Measurements from ENCODE around the gene GAST. TPM values are rescaled to one million over a fixed set of nuclear protein-coding genes. Genes with fewer than 3 reads are reported as not detected.

GAST gene
- total and polyA plus RNA-seq, 2 experiments from 2014 or later = not detected

DNA sequence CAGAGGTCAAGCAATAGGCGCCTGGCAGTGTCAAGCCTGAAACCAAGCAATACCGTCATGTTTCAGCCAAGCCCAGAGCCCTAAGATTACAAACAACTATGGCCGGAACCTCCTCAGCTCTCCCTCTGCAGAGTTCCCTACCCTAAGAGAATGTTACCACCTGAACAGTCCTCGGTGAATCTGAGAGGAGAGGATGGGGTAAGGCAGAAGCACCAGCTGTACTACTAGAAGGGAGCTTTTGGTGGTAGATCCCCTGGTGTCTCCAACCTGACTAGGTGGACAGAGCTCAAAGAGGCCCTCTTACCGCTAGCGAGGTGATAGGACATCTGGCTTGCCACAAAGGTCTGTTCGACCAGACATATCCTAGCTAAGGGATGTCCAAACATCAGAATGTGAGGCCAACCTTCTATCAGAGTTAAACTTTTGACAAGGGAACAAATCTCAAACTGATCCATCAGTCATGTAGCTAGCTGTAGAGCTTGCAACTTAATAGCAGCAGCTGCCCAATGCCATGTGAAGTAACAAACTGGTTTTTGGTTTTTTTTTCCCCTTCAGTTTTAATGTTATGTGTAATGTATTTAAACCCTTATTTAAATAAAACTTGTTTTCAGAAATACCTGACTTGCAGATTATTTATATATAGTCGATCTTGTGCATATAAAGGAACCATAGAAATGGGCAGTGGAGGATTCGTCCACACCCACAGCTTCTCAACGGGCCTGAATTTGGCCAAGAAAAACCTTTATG lies 20.9 kb upstream of the GAST start:
- H3K27me3 Mint-ChIP-seq (ENCODE audit: insufficient read depth, low read depth, poor library complexity) = peaks cover 19% of the 10 kb centered on the region
- TF ChIP-seq, protein P1, sequence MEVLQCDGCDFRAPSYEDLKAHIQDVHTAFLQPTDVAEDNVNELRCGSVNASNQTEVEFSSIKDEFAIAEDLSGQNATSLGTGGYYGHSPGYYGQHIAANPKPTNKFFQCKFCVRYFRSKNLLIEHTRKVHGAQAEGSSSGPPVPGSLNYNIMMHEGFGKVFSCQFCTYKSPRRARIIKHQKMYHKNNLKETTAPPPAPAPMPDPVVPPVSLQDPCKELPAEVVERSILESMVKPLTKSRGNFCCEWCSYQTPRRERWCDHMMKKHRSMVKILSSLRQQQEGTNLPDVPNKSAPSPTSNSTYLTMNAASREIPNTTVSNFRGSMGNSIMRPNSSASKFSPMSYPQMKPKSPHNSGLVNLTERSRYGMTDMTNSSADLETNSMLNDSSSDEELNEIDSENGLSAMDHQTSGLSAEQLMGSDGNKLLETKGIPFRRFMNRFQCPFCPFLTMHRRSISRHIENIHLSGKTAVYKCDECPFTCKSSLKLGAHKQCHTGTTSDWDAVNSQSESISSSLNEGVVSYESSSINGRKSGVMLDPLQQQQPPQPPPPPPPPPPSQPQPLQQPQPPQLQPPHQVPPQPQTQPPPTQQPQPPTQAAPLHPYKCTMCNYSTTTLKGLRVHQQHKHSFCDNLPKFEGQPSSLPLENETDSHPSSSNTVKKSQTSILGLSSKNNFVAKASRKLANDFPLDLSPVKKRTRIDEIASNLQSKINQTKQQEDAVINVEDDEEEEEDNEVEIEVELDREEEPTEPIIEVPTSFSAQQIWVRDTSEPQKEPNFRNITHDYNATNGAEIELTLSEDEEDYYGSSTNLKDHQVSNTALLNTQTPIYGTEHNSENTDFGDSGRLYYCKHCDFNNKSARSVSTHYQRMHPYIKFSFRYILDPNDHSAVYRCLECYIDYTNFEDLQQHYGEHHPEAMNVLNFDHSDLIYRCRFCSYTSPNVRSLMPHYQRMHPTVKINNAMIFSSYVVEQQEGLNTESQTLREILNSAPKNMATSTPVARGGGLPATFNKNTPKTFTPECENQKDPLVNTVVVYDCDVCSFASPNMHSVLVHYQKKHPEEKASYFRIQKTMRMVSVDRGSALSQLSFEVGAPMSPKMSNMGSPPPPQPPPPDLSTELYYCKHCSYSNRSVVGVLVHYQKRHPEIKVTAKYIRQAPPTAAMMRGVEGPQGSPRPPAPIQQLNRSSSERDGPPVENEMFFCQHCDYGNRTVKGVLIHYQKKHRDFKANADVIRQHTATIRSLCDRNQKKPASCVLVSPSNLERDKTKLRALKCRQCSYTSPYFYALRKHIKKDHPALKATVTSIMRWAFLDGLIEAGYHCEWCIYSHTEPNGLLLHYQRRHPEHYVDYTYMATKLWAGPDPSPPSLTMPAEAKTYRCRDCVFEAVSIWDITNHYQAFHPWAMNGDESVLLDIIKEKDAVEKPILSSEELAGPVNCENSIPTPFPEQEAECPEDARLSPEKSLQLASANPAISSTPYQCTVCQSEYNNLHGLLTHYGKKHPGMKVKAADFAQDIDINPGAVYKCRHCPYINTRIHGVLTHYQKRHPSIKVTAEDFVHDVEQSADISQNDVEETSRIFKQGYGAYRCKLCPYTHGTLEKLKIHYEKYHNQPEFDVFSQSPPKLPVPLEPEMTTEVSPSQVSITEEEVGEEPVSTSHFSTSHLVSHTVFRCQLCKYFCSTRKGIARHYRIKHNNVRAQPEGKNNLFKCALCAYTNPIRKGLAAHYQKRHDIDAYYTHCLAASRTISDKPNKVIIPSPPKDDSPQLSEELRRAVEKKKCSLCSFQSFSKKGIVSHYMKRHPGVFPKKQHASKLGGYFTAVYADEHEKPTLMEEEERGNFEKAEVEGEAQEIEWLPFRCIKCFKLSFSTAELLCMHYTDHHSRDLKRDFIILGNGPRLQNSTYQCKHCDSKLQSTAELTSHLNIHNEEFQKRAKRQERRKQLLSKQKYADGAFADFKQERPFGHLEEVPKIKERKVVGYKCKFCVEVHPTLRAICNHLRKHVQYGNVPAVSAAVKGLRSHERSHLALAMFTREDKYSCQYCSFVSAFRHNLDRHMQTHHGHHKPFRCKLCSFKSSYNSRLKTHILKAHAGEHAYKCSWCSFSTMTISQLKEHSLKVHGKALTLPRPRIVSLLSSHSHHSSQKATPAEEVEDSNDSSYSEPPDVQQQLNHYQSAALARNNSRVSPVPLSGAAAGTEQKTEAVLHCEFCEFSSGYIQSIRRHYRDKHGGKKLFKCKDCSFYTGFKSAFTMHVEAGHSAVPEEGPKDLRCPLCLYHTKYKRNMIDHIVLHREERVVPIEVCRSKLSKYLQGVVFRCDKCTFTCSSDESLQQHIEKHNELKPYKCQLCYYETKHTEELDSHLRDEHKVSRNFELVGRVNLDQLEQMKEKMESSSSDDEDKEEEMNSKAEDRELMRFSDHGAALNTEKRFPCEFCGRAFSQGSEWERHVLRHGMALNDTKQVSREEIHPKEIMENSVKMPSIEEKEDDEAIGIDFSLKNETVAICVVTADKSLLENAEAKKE (CRISPR knock-in tag; IDR thresholded peaks at IDR 0.05) = no peak
- TF ChIP-seq, protein P2, sequence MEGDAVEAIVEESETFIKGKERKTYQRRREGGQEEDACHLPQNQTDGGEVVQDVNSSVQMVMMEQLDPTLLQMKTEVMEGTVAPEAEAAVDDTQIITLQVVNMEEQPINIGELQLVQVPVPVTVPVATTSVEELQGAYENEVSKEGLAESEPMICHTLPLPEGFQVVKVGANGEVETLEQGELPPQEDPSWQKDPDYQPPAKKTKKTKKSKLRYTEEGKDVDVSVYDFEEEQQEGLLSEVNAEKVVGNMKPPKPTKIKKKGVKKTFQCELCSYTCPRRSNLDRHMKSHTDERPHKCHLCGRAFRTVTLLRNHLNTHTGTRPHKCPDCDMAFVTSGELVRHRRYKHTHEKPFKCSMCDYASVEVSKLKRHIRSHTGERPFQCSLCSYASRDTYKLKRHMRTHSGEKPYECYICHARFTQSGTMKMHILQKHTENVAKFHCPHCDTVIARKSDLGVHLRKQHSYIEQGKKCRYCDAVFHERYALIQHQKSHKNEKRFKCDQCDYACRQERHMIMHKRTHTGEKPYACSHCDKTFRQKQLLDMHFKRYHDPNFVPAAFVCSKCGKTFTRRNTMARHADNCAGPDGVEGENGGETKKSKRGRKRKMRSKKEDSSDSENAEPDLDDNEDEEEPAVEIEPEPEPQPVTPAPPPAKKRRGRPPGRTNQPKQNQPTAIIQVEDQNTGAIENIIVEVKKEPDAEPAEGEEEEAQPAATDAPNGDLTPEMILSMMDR (conservative IDR thresholded peaks at IDR 0.05; ENCODE audit: low read depth in 2 of 2) = no peak
- TF ChIP-seq ZNF114 (CRISPR knock-in tag; IDR thresholded peaks at IDR 0.05) (no peak), EZH2phosphoT487 (IDR thresholded peaks at IDR 0.05; ENCODE audit: unreplicated experiment) (no peak), POLR2AphosphoS5 (IDR thresholded peaks at IDR 0.05; ENCODE audit: low read depth) (no peak), EZH2 (IDR thresholded peaks at IDR 0.05; ENCODE audit: low read depth, unreplicated experiment) (no peak), STAT1 (IDR thresholded peaks at IDR 0.05; ENCODE audit: unreplicated experiment) (no peak), REST (IDR thresholded peaks at IDR 0.05; ENCODE audit: unreplicated experiment) (no peak)
- no peak overlapping the region for H3K4me2 ChIP-seq
- peaks cover 15% of the 10 kb centered on the region for H3K4me1 Mint-ChIP-seq
- H3K36me3 Mint-ChIP-seq (ENCODE audit: low read depth) = peaks cover 52% of the 10 kb centered on the region
- peaks cover 23% of the 10 kb centered on the region for H4K20me1 ChIP-seq (replicated peaks; ENCODE audit: insufficient read depth)
- H3K4me3 Mint-ChIP-seq = peak overlapping the region; percentile 94
- no peak overlapping the region for H2AFZ ChIP-seq
- no peaks in the 10 kb centered on the region for H3K27me3 ChIP-seq (ENCODE audit: insufficient read depth)
- peaks cover 54% of the 10 kb centered on the region for H3F3A ChIP-seq (replicated peaks; ENCODE audit: low read depth)
- no peak overlapping the region for H3K4me3 ChIP-seq
- ATAC-seq (no peak), DNase-seq (ENCODE audit: low spot score) (no peak)
- H3K4me1 ChIP-seq (ENCODE audit: insufficient read depth) = peaks cover 7% of the 10 kb centered on the region; the same call in 1 of the 2 replicates
- peaks cover 4% of the 10 kb centered on the region; the same call in 2 of the 3 replicates for H3K9me3 Mint-ChIP-seq
- no peaks in the 10 kb centered on the region for H3K9me2 ChIP-seq (ENCODE audit: insufficient read depth)
- peak overlapping the region; percentile 88 for H3K27ac Mint-ChIP-seq
- peaks cover 39% of the 10 kb centered on the region for H3K36me3 ChIP-seq (ENCODE audit: insufficient read depth)
- peak overlapping the region; percentile 91 for H3K27ac ChIP-seq (ENCODE audit: low read depth)
- peaks cover 15% of the 10 kb centered on the region for H3K79me2 ChIP-seq (replicated peaks; ENCODE audit: insufficient read depth)

Measured in GM23338 (cell line).